ENCODE data around the gene EDC3.
A peak's percentile ranks its signal among the peaks of the same experiment; 100 is the strongest.

The EDC3 gene

DNA sequence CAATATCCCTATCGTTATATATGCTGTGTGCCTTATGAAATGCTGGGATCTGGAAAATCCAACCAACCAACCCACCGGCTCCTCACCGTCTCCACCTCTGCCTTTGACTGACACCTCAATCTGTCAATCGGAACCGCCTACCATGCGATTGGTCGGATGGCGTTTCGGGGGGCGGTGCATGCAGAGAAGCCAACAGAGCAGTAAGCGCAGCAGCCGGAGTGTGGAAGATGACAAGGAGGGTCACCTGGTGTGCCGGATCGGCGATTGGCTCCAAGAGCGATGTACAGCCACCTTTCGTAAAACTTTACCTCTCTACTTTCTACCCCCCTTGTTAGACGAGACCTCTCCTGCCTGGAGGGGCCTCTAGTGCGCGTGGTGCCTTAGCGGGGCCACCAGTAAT is 73.9 kb downstream of the EDC3 start:
- H3K9ac ChIP-seq (ENCODE audit: low read depth, low read length): no peak overlapping the region
- peaks cover 80% of the 10 kb centered on the region for H3K36me3 ChIP-seq (ENCODE audit: control insufficient read depth, insufficient read depth, low read length)
- peaks cover under 1% of the 10 kb centered on the region; the same call in 1 of the 2 replicates for H3K4me1 ChIP-seq (ENCODE audit: control insufficient read depth, insufficient read depth, low read length)
- no peaks in the 10 kb centered on the region for H3K9me3 ChIP-seq (ENCODE audit: control insufficient read depth, insufficient read depth, low read length)
- H3K27me3 ChIP-seq (ENCODE audit: control insufficient read depth, insufficient read depth, low read length): no peaks in the 10 kb centered on the region
- H3K27ac ChIP-seq (ENCODE audit: low read depth, low read length): no peak overlapping the region
- H3K4me3 ChIP-seq (ENCODE audit: low read depth, low read length): no peak overlapping the region

DNA sequence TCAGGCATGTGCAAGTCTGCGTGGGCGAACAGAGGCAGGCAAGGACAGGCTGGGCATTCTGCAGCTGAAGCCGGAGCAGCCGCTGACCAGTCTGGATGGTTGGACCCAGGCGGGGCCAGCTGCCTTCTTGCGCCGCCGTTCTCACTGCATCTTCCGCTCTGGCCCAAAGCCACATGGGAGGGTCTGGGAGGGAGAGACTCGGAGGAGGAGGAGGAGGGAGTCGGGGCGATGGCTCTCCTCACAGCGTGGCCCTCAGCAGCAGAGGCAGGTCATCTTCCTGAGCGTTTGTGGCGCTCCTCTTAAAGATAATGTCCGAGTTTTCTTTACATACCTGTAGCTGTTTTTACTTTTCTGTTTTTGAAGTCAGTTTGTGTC is 74.3 kb downstream of the EDC3 start:
- Histone ChIP-seq H3K4me1 (ENCODE audit: control insufficient read depth, insufficient read depth, low read length) (peaks cover 5% of the 10 kb centered on the region), H3K4me3 (ENCODE audit: low read depth, low read length) (no peak overlapping the region), H3K36me3 (ENCODE audit: control insufficient read depth, insufficient read depth, low read length) (peaks cover 76% of the 10 kb centered on the region), H3K9me3 (ENCODE audit: control insufficient read depth, insufficient read depth, low read length) (no peaks in the 10 kb centered on the region), H3K27ac (ENCODE audit: low read depth, low read length) (no peak overlapping the region), H3K9ac (ENCODE audit: low read depth, low read length) (no peak overlapping the region), H3K27me3 (ENCODE audit: control insufficient read depth, insufficient read depth, low read length) (no peaks in the 10 kb centered on the region)

DNA sequence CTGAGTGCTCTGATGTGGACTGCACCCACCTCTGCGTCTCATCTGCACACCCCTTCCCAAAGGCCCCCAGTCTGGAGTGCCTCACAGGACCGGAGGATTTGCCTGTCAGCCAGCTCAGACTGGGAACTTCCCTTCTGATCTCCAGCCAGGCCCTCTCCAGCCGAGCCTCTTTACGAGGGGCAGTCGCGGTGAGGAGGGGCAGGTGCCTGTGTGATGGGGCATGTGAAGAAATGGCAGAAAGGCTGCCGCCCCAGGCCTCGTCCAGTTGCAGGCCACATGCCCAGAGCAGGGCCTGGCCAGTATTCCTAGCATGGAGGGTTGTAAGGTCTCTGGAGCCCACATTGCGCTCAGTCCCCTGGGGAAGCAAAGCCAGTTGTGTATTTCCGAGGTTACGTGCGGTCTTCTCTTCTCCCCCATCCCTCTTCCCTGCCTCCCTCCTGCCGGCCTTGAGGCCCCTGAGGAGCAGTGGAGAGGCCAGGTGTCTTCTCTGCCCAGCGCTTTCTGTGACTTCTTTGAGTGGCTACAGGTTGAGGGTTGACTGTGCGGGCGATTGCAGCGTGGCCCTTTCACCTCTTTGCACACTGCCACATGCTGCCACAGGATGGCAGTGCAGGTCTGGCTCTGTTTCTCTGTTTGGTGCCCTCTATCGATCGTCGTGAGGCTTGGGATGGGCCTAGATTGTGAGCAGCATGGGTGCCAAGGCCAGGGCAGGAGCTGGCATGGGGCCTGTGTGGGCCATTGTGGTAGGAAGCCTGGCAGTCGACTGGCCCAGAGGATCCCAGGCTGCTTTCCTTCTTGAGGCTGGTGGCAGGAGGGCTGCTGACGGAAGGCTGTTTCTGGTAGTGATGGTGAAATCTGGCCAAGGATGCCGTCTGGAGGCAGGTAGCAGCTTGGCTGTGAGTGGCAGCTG is 74.9 kb downstream of the EDC3 start:
- Histone ChIP-seq H3K27ac (ENCODE audit: low read depth, low read length) (no peak overlapping the region), H3K9me3 (ENCODE audit: control insufficient read depth, insufficient read depth, low read length) (no peaks in the 10 kb centered on the region), H3K9ac (ENCODE audit: low read depth, low read length) (no peak overlapping the region), H3K4me3 (ENCODE audit: low read depth, low read length) (no peak overlapping the region), H3K27me3 (ENCODE audit: control insufficient read depth, insufficient read depth, low read length) (no peaks in the 10 kb centered on the region), H3K36me3 (ENCODE audit: control insufficient read depth, insufficient read depth, low read length) (peaks cover 69% of the 10 kb centered on the region), H3K4me1 (ENCODE audit: control insufficient read depth, insufficient read depth, low read length) (peaks cover 8% of the 10 kb centered on the region)

DNA sequence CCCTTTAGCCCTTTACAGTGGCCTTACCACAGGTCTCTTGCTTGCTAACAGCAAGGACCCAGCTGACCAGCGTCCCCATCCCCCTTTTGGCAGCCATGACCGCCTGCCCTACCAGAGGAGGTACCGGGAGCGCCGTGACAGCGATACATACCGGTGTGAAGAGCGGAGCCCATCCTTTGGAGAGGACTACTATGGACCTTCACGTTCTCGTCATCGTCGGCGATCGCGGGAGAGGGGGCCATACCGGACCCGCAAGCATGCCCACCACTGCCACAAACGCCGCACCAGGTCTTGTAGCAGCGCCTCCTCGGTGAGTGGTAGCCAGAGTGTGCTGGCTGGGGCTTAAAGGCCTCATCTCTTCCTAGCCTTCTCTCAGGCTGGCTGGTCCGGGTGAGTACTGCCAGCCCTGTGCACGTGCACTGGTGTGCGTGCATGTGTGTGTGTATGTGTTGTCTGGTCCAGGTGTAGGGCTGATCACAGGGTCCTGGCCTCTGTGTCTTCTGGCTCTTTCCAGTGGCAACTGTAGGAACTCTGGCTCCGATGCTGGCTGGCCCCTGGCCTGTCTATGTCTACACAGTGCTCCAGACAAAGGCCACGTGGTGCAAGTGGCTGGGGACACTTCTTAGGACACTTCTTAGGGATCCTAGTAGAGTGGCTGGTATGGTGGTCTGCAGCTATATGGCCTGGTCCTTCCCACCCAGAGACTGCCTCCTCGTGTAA is 75.7 kb downstream of the EDC3 start:
- H3K36me3 ChIP-seq (ENCODE audit: control insufficient read depth, insufficient read depth, low read length): peaks cover 61% of the 10 kb centered on the region

DNA sequence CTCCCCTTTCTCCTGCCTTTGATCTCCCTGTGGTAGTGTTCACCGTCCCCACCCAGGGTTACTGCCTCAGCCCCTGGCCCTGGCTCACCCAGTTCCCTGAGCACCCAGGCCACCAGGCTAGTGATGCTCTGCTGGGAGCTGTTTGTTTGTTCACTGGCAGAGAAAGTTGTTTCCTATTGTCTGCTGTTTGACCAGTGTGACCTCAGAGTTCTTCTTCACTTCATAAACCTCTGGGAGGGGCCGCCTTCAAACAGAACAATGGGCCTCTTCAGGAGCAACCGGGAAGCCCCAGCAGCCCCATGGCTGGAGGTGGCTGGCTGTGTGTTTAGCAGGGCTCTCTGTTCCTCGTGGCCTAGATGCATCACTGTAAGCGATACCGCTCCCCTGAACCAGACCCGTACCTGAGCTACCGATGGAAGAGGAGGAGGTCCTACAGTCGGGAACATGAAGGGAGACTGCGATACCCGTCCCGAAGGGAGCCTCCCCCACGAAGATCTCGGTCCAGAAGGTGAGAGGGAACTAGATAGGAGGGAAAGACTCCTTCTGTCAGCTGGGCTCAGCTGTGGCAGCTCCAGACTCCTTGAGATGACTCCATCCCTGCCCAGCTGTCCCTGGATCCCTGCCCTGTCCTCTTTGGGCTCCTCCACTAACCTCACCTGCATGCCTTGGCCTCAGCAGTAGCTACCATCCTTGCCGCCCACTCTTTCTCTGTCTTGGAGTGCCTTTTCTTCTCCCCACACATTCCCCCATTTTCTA is 76.8 kb downstream of the EDC3 start:
- Histone ChIP-seq H3K4me1 (ENCODE audit: control insufficient read depth, insufficient read depth, low read length) (peaks cover 8% of the 10 kb centered on the region), H3K4me3 (ENCODE audit: low read depth, low read length) (no peak overlapping the region), H3K9ac (ENCODE audit: low read depth, low read length) (no peak overlapping the region), H3K27ac (ENCODE audit: low read depth, low read length) (no peak overlapping the region), H3K36me3 (ENCODE audit: control insufficient read depth, insufficient read depth, low read length) (peaks cover 50% of the 10 kb centered on the region), H3K9me3 (ENCODE audit: control insufficient read depth, insufficient read depth, low read length) (no peaks in the 10 kb centered on the region), H3K27me3 (ENCODE audit: control insufficient read depth, insufficient read depth, low read length) (no peaks in the 10 kb centered on the region)

More for the DNA sequence above, 75.7 kb downstream of the EDC3 start:
- H3K27ac ChIP-seq (ENCODE audit: low read depth, low read length): no peak overlapping the region
- peaks cover 8% of the 10 kb centered on the region for H3K4me1 ChIP-seq (ENCODE audit: control insufficient read depth, insufficient read depth, low read length)
- no peaks in the 10 kb centered on the region for H3K9me3 ChIP-seq (ENCODE audit: control insufficient read depth, insufficient read depth, low read length)
- no peak overlapping the region for H3K9ac ChIP-seq (ENCODE audit: low read depth, low read length)
- no peaks in the 10 kb centered on the region for H3K27me3 ChIP-seq (ENCODE audit: control insufficient read depth, insufficient read depth, low read length)
- H3K4me3 ChIP-seq (ENCODE audit: low read depth, low read length): no peak overlapping the region

DNA sequence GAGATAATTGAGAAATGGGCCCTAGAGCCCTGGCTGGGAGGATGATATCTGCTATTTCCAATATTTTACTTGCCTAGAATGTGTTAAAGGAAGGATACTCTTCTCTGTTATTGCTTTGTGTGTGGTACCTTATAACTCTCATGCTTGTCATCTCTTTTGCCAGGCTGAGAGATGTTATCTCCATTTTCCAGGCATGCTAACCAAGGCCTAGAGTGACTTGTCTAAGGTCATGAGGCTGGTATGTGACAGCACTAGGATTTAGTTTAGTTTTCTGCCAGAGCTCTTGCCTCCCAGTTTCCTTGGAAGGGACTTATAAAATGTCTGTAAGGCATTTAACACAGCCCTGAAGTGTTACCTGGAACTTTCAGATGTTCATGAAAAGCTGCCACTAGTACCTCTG is 78.8 kb downstream of the EDC3 start:
- Histone ChIP-seq H3K4me3 (ENCODE audit: low read depth, low read length) (peak overlapping the region; percentile 96), H3K9ac (ENCODE audit: low read depth, low read length) (no peak overlapping the region), H3K27me3 (ENCODE audit: control insufficient read depth, insufficient read depth, low read length) (peaks cover 8% of the 10 kb centered on the region), H3K36me3 (ENCODE audit: control insufficient read depth, insufficient read depth, low read length) (peaks cover 30% of the 10 kb centered on the region), H3K4me1 (ENCODE audit: control insufficient read depth, insufficient read depth, low read length) (peaks cover 8% of the 10 kb centered on the region), H3K9me3 (ENCODE audit: control insufficient read depth, insufficient read depth, low read length) (no peaks in the 10 kb centered on the region), H3K27ac (ENCODE audit: low read depth, low read length) (no peak overlapping the region)

DNA sequence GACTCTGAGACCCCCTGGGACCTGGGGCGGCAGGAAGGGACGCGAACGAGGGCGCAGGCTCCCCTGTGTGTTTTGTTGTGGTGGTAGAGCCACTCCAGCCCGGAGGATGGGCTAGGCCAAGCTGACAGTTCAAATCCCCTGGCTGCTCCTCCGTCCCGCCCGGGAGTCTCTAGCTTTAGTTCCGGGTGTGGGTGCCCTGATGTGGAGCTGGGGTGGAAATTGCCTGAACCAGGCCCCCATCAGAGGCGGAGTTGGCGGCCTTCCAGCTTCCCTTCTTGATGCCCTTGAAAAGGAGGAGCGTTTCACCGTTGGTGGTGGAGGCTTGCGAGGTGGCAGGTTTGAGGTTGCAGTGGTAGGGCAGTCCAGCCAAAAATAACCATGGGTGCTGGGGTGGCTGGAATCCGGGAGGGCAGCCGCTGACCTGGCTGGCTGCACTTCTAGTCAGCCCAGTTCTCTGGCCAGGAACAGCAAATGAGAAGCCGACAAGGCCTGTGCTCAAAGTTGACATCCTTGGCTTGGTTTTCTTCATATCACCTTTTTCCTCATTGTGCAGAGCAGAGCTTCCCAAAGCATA is 79.4 kb downstream of the EDC3 start:
- Histone ChIP-seq H3K4me3 (ENCODE audit: low read depth, low read length) (peak overlapping the region; percentile 96), H3K27me3 (ENCODE audit: control insufficient read depth, insufficient read depth, low read length) (peaks cover 8% of the 10 kb centered on the region), H3K9me3 (ENCODE audit: control insufficient read depth, insufficient read depth, low read length) (no peaks in the 10 kb centered on the region), H3K9ac (ENCODE audit: low read depth, low read length) (peak overlapping the region; percentile 91), H3K36me3 (ENCODE audit: control insufficient read depth, insufficient read depth, low read length) (peaks cover 25% of the 10 kb centered on the region), H3K27ac (ENCODE audit: low read depth, low read length) (peak overlapping the region; percentile 95), H3K4me1 (ENCODE audit: control insufficient read depth, insufficient read depth, low read length) (peaks cover 8% of the 10 kb centered on the region)

DNA sequence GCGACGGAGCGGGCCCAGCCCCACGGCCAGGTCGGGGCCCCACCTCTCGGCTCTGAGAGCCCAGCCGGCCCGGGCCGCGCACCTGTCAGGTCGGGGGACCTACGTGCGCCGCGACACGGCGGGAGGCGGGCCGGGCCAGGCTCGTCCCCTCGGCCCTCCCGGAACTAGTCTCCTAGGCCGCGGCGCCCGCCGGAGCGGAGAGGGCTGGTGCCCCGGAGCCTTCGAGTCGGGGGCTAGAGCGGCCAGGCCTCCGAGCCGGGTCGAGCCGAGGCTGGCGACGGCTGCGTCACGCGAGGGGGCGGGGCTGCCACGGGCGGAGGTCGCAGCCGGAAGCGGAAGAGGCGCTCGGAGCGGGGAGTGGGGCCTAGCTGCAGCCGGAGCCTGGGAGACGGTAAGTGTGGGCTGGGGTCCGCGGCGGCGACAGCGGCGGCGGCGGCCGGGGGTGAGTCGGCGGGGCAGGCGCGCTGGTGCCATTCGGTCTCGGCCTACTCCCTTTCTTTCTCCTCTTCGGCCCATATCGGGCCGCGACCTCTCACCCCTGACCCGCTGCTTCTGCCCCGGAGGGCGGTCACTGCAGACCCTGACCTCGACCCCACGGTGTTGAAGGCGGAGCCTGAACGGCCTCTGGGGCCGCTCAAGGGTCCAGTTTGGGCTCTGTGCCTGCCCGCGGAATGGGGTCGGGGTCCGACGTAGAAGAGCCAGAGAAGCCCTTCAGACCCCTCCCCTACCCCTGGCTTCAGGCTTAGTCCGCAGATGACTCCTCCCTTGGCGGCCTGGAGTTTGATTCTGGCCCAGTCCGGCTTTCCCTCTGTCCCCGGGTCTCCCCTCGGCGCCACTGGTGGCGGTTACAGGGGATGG is 80.1 kb downstream of the EDC3 start, which contains the start of gene CLK3:
TSS of gene CLK3 (plus strand) at position 329 of the 858 bp plus-strand sequence. CDS start 3,361 bp downstream, outside the sequence.
- Histone ChIP-seq H3K9ac (ENCODE audit: low read depth, low read length) (peak within 1 kb of the TSS; percentile 91), H3K4me3 (ENCODE audit: low read depth, low read length) (peak within 1 kb of the TSS; percentile 96), H3K27me3 (ENCODE audit: control insufficient read depth, insufficient read depth, low read length) (peaks cover 8% of the 10 kb centered on the region), H3K27ac (ENCODE audit: low read depth, low read length) (peak within 1 kb of the TSS; percentile 95), H3K36me3 (ENCODE audit: control insufficient read depth, insufficient read depth, low read length) (peaks cover 19% of the 10 kb centered on the region), H3K4me1 (ENCODE audit: control insufficient read depth, insufficient read depth, low read length) (peaks cover 8% of the 10 kb centered on the region), H3K9me3 (ENCODE audit: control insufficient read depth, insufficient read depth, low read length) (no peaks in the 10 kb centered on the region)

DNA sequence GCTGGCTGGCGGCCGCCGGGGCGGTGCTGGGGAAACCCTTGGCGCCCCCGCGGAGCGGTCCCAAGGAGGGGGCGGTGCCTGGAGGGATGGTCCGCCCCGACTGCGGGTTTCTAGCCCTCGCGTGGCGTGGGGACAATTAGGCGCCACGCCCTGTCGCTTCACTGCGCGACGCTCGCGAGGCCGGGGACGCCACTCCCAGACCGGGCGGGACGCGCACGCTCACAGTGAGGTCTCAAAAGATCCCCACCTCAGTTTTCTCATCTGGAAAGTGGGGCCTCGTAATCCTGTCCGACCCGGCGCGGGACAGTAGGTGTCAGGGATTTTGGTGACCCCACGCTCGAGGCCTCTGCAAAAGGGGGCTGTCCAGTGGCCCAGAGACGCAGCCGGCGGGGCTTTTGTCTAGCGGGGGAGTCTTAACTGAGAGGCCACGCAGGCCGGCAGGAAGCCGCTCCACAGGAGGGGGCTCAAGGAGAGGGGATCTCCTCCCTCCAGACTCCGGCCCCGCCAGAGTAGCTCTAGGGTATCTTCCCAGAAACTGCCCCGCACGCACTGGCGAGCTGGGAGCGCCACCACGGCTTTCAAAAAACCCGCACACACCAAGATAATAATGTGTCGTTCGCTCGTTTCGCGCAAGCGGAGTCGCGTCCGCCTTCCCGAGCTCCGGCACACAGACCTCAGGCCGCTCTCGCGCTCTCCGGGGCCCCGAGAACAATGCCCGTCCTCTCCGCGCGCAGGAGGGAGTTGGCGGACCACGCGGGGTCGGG is 80.9 kb downstream of the EDC3 start:
- H3K9ac ChIP-seq (ENCODE audit: low read depth, low read length): peak overlapping the region; percentile 84
- H3K4me1 ChIP-seq (ENCODE audit: control insufficient read depth, insufficient read depth, low read length): peaks cover 8% of the 10 kb centered on the region
- peak overlapping the region; percentile 95 for H3K27ac ChIP-seq (ENCODE audit: low read depth, low read length)
- peaks cover 11% of the 10 kb centered on the region for H3K36me3 ChIP-seq (ENCODE audit: control insufficient read depth, insufficient read depth, low read length)
- H3K27me3 ChIP-seq (ENCODE audit: control insufficient read depth, insufficient read depth, low read length): peaks cover 8% of the 10 kb centered on the region
- H3K4me3 ChIP-seq (ENCODE audit: low read depth, low read length): peak overlapping the region; percentile 96
- no peaks in the 10 kb centered on the region for H3K9me3 ChIP-seq (ENCODE audit: control insufficient read depth, insufficient read depth, low read length)
